ENCODE data around the gene ALK.

ALK gene

DNA sequence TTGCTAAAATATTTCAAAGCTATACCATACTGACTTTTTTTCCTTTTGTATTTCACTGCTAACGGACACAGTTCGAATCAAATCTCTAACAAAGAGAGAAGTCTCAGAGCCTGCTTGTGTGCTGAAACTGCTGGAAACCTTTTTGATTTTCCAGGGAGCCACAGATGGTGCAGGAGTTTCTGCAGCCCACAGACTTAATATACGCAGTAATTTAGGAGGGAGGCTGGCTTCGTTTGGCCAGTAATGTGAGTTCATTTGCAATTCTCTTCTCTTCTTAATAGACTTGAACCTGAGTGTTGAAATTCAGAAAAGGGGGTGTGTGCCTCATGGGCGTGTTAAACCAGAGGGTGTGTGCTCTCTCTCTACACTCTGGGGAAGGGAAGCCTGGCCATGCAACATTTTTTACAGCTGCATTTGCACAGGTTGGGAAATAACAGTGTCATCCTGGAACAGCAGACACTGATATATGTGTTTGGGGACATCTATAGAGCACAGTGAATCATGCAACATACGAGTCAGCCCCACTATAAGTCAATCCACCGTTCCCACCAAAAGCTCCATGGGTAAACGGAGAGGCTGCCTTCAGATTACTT, 473.2 kb downstream of the ALK start:
- no peak for DNase-seq (ENCODE audit: low read depth)

DNA sequence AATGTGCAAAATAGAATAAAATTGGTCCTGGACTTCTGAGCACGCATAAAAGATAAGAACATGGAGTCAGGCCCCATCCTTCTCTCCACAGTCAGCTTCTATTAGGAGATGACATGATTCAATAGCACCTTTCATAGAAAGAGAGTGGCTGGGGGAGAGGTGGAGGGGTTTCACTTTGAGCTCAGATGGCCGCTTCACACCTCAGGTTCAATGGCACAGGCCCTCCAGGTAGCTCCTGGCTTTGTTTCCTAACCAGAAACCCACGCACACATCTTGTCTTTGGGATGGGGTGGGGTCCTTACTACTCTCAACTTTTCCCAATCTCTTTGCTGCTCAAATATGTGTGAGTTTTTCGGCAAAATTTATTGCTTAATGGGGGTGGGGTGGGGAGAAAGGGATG, 473.9 kb downstream of the ALK start:
- no peak for DNase-seq (ENCODE audit: low read depth)

DNA sequence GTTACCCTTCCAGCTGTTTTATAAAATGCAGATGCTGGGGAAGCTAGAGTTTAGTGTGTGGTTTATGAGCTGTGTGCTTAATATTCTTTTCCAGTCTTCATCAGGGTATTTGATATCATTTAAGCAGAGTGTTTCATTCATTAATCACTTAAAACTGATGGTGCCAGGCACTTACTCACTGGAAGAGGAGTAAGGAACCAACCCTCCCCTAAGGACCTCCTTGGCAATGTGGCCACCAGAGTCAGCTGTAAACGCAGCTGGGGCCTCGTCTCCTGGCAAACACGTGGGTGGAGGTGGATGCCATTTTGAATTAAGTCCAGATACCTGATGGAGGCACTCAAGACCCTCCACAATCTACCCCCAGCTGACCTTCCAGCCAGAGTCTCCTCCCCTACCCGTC, 474.5 kb downstream of the ALK start:
- DNase-seq (ENCODE audit: low read depth): no peak

DNA sequence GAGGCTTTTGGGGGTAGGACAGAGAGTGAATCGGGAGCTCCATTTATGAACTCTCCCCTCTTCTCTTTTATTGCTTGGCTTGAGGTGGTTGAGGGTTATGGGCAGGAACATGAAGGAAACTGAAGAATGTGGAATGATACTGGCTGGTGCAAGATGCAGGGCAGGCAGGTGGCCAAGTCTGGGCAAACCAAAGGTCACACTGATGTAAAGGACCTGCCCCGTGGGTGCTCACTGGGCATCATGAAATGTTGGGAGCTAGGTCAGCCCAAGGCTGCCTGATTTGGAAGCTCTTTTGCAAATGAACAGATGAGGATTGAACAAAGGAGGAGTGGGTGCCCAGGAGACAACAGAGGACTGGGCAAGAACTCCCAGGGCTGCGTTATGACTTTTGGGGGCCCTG, 477.2 kb downstream of the ALK start:
- DNase-seq (ENCODE audit: low read depth): no peak

DNA sequence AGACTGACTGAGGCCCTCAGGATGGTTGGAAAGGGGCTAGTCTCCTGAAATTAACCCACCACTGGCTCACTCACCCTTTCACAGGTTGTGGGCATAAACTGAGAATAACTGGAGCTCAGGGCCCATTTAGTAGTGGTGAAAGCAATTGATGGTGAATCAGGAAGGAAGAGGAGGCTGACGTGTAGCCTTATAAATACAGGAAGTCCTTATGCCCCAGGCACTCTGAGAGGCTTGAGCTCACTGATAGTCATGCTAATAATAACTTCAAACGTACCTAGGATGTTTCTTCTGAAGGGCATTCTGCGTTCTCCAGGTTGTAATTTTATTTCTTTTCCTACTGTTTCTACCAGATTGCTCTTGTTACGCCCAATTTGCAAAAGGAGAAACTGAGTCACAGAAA, 477.8 kb downstream of the ALK start:
- DNase-seq (ENCODE audit: low read depth): no peak

DNA sequence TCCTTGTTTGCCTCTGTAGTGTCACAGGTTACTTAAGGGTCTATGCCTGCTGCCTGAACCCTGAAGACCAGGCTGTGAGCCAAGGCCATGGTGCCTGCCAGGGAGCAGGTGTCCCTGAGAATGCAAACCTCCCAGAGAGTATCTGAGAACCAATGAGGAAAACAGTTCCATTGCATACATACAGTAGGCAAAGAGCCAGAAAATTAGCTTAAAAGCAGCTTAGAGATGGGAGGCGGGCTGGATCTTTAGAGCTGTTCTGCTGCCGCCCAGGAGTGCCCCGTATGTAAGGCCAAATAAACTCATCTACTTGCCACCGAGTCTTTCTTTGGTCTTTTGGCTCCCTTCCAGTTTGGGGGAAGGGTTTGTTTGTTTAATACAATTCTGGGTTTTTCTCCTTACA, 478.2 kb downstream of the ALK start:
- no peak for DNase-seq (ENCODE audit: low read depth)

DNA sequence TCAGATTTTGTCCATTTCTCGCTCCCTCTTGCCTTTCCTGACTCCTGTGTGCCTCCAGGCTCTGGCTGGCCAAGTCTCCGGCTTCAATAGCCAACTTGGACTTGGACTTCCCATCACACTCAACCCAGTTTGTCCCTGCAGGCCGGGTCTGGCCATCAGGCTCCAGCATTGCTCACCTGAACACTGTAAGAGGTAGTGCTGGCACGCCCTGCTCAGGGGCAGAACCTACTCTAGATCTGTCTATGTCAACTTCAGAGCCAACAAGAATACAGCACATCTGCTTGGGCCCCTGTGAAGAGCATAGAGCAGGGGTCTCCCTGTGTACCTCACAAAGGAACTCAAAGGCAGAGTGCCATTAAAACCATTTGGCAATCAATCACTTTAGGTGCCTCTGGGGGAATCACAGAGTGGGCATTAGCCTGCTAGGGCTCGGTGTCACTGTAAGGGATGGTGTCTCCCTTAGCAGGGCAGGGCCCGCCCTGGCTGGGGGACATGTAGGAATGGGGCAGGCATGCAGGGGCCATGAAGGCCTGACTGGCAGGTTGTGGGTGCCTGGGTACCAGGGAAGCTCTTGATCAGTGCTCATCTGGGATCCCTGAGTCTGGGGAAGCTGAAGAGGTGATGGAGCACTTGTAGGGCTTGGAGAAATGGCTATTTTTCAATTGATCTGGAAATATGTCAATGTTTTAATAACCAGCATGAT, 480.3 kb downstream of the ALK start:
- DNase-seq (ENCODE audit: low read depth): no peak

DNA sequence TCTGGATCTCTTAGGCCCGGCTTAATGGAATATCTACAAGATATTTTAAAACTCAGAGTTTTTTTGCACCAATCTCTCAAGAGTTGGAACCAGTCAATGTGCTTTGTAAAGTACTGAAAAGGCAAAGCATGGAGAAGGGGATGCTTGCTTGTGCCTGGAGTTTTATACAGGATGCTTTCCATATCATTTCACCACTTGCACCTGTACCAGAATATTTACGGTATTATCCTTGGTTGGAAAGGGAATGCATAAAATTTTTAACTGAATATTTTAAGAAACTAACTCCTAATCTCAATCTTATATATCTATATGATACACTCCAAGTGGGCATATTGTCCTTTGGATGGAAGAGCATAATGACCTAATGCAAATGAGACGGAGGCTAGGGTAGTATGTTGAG, 487.5 kb downstream of the ALK start:
- no peak for DNase-seq (ENCODE audit: low read depth)

DNA sequence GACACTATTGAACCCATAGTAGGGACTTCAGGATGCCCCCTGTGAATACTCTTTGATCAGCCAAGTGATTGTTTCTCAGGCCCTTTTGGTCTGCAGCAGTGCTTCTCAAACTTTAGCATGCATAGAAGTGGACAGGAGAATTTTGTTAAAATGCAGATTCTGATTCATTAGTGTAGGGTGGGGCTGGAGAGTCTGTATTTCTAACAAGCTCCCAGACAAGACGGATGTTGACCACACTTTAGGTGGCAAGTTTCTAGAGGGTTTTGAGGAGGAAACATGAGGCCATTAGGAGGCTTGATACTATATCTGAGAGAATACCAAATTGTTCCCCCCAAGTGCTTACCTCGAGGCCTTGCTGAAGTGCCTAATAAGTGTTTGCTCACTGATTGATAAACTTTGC, 488.3 kb downstream of the ALK start:
- DNase-seq (ENCODE audit: low read depth): no peak

DNA sequence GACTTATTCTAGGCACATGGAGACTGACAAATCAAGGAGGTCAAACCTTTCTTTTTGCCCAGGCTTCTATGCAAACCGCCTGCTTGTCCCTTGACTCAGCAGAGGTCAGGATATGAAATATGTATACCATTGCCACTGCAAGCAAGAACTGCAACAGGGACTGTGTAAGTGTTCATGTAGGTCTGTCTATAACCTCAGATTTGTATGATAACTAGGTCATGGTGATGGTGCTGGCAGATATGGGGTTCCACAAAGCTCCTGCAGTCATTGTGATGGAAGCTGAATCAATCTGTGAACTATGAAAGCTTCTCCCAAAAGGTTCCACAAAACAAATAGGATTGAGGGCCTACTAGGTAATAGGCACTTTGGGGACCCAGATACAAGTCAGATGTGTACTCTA, 489.9 kb downstream of the ALK start:
- no peak for DNase-seq (ENCODE audit: low read depth)

DNA sequence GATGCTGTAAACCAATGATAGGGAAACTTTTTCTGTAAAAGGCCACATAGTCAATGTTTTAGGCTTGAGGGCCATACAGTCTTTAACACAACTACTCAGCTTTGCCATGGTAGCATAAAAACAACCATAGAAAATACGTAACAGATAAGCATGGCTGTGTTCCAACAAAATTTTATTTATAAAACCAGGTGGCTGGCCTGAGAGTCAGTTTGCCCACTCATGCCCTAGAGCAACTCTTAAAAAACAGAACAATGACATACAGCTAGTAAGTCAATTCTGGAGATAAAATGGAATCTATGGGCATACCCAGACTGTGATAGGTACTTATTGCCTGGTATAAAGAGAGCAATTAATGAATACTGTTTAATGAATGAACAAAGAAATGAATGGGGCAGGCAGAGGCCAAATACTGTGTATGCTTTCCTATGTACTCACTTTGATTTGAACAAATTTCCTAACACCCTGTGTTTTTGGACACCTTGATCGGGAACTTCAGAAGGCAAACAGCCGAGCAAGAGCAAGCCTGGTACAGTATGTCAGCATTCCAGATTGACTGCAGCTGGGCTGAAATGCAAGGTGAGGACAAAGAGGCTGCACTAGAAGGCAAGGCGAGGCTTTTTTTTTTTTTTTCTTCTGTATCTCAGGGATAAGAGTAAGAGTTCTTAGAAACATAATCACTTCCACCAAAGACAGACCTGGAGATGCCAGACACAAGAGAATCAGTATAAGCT, 490.8 kb downstream of the ALK start:
- DNase-seq (ENCODE audit: low read depth): no peak

DNA sequence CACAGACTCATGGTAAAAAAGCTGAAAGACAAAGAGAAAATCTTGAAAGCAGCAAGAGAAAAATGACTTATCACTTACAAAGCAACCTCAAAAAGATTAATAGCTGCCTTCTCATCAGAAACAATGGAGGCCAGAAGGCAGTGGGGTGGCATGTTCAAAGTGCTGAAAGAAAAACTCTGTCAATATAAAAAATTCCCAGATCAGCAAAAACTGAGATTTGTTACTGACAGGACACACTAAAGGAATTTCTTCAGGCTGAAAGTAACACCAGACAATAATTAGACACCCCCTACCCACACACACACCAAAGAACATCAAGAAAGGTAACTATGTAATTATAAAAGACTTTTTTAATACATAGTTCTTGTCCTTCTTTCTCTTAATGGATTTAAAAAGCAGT, 495.0 kb downstream of the ALK start:
- DNase-seq (ENCODE audit: low read depth): no peak

DNA sequence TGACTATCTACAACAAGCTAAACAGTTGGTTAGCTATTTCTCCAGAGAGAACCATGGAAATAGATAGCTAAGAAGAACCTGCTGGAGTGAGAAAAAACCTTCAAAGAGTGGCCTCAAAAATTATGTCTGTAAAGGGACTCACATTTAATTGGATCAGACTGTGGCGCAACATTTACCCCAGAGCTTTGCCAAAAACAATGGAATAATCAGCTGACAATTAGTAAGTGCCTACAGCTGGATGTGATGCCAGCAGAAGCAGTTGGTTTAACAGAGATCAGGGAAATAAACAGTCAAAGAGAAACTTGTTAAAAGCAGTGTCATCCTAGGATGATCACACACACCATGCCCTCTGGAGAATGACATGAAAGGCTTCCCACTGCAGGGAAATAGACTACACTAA, 495.5 kb downstream of the ALK start:
- DNase-seq (ENCODE audit: low read depth): no peak

DNA sequence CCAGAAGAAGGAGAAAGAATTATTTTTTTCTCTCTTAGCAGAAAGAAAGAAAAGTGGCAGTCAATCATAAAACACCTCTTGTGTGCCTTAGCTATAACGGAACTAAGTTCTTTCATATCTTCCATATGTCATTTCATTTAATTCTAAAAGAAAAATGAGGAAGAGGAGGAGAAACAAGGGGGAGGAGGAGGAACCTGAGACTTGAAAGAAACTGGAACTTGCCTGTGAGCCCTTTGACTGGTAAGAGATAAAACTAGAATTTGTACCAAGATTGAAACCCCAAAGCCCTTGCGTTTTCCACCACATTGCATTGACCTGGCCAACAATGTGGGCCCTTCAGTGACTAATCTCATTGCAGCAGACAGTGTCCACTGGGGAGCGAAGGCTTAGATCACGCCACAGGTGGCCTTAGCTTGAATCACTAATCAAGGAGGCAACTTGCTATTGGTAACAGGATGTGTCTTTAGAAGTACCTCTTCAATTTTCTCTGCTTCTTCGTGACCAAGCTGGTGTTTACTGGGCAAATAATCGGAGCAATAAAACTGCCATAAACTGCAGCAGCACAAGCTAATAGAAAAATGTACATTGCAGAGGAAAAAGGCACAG, 498.2 kb downstream of the ALK start:
- DNase-seq (ENCODE audit: low read depth): no peak

DNA sequence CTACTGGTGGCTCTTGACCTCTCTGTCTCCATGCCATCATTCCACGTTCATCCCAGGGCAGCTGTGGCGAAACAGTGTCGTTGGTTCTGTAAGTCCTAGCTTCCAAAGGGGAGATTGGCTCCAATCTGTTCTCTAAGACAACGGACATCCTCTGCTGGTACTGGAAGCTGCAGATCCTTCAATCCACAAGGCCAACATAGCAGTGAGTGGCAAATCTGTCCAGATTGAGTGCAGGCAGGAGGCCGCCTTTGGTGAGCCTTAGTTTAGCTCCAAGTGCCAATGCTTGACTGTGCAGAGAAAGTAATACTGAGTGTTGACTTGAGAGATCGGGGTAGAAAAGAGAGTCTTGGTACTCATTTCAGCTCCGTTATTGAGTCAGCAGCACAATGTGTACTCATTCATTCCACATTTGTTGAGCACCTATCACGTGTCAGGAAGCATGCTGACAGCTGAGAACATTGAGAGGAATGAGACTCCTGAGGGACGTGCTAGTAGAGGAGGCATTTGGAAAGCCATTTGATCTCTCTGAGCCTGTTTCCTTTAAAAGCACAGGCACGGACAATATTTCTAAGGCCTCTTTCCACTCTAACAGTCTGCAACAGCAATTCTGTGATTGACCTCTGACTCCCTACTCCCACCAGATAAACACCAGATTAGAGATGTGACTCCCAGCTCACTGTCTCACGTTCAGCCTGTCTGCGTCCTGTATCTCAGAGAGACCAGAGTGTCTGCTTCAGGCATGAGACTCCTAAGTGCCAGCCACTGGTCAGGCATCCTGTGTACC, 500.2 kb downstream of the ALK start:
- no peak for DNase-seq (ENCODE audit: low read depth)

DNA sequence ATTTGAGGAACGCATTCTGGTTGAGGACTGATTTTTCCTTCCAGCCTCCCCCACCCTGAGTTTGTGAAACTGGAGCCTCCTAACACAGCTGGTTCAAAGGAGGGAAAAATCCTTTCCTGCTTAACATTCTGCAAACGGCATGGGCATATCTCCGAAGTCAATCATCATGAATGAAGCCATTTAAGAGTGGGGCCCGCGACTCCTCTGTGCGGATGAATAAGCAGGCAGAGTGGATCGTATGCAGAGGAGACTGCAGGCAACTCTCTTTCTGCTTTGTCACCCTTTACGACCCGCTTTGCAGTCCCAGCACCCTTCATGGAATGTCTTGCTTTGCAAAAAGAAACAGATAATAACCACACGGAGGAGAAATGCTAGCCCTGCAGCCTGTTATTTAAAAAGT, 500.9 kb downstream of the ALK start:
- DNase-seq (ENCODE audit: low read depth): no peak

DNA sequence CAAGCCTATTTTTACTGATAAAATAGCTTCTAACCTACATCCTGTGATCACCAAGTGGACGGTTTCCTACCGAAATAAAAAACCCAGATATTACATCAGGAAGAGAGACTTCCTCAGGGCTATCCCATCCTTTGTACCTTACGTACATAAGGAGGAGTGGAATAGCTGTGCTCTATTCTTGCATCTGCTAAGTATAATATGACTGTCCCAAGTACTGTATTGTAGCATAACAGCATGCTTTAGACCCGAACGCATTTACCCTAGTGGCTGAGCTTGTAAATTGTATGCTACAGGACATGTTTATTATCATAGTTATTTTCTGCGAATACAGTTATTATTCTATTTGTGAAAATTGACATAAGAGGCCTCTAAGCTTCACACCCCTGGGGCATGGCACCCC, 503.8 kb downstream of the ALK start:
- no peak for DNase-seq (ENCODE audit: low read depth)

DNA sequence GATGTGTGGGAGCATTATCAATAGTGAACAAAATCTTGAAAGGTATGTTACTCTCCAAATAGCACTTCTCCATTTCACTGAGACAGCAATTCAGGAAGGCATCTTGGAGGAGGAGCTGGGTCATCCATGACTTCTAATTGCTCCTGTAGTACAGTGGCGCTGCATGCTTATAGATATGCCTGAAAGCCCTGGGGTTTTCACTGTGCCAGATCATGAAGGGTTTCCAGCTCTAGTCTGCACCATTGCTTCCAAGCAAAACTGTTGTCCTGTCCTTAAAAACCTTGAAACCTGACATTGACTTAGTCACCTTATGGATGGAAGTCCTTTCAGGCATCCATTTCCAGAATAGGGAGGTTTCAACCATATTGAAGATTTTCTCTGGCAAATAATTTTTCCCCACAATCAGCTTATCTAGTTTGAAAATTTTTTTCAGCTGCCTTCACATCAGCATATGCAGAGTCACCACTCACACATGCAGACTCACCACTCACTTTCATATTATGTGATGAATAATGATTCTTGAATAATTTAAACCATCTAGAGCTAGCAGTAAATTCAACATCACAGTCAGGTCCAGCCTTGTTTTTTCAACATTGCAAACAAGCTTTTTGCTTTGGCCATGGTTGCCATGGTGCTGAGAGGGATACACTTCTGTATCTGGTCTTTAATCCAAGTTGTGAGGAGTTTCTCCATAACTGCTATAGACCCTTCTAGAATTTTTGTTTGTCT, 509.0 kb downstream of the ALK start:
- no peak for DNase-seq (ENCODE audit: low read depth)

DNA sequence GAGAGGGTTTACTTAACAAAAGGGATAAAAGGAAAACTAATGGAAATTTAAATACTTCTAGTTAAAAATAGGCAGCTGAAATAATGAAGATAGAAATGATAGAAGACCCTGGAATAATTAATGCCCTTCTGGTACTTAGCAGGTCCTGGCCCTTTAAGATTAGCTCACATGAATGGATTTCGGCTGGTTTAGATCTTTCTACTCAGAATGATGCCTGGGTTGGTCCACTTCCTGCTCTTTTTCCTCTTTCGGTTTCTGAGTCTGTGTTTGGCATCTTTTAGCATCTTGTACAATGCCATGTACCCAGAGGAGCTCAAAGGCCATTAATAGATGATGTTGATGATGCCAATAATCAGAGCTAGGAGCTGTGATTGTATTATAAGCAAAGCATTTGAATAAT, 515.7 kb downstream of the ALK start:
- no peak for DNase-seq (ENCODE audit: low read depth)

DNA sequence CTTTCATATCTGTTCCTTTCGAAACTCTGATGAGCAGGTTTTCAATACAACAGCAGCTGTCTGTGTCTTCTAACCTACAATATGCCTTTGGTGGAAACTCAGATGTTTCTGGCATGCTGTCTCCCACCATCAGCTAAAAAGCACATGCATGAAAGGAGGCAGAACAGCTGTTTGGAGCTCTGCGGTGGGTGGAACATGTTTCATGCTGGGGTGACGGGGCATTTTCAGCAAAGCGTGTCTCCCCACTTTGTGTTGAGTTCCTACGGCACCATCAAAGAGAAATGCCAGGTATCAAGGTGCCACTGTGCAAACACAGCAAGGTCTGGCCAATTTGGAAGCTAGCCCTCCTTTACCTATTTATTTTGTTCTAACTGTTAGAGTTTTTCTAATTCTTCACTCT, 516.1 kb downstream of the ALK start:
- no peak for DNase-seq (ENCODE audit: low read depth)

DNA sequence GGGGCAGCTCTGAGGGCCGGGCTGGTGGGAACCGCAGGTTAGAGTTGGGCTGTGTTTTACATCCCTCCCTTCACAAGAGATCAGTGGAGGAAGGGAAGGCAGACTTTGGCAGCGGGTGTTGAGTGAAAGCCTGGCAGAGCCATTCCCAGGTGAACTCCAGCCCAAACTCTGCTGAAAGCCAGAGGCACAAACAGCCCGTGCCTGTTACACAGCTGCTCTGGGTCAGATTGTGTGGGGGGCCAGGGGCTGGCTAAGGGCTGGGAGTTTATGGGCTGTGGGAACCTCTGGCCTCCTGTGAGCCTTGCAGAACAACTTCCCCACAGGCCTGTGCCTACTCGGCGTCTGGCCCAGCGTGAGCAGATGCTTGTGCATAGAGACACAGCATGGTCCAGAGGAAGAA, 519.4 kb downstream of the ALK start:
- no peak for DNase-seq (ENCODE audit: low read depth)

All from non-pigmented ciliary epithelial cell (primary cell).